PC-3 (cell line): ENCODE data around the gene ARHGAP26. TPM values are rescaled to one million over a fixed set of nuclear protein-coding genes. Genes with fewer than 3 reads are reported as not detected.
A peak's percentile ranks its signal among the peaks of the same experiment; 100 is the strongest.

Experiments used
- ATAC-seq: fragments of 200-7000 bp; cut with Tn5 transposase; 2 replicates; pipeline ENCODE4 v1.9.1; 2020; ENCODE audit warnings: mild to moderate bottlenecking, moderate library complexity
- BruUV-seq: library from RNA; stranded (reverse); fragments of 400-500 nt; replicated peaks from 2 replicates; lab custom pipeline; 2021; lab: Mats Ljungman, UMichigan
- CTCF ChIA-PET: fragments of 300-600 bp; sonication (Branson Sonifier 250); formaldehyde crosslinking; loops from one replicate; lab custom pipeline; 2022; ENCODE audit warnings: antibody characterized with exemption; lab: Charles Lee
- POLR2A ChIA-PET: fragments of 300-600 bp; sonication (Branson Sonifier 250); formaldehyde crosslinking; loops from one replicate; lab custom pipeline; 2022; ENCODE audit warnings: antibody characterized with exemption; ENCODE audit not compliant: unreplicated experiment; lab: Charles Lee
- DNase-seq: peaks from one replicate; pipeline ENCODE4 v3.0.0-alpha.2; 2015
- H2AFZ ChIP-seq: fragments of 300-600 bp; sonication (generic); 2 replicates; pipeline ENCODE4 v1.6.0; 2016; ENCODE audit warnings: antibody characterized with exemption, low read length
- H3F3A ChIP-seq: fragments of 300-600 bp; sonication (generic); one replicate; pipeline ENCODE4 v1.6.0; 2017; ENCODE audit warnings: antibody characterized with exemption, low read length, control low read depth, mild to moderate bottlenecking; ENCODE audit not compliant: unreplicated experiment
- H3K27ac ChIP-seq: fragments of 300-600 bp; sonication (generic); 2 replicates; pipeline ENCODE4 v1.5.1; 2016; ENCODE audit warnings: mild to moderate bottlenecking, low read length
- H3K27me3 ChIP-seq: fragments of 300-600 bp; sonication (generic); 2 replicates; pipeline ENCODE4 v1.6.1; 2016; ENCODE audit warnings: low read length, mixed read lengths
- H3K36me3 ChIP-seq: fragments of 300-600 bp; sonication (generic); 2 replicates; pipeline ENCODE4 v1.6.1; 2016; ENCODE audit warnings: low read depth, mixed run types, low read length, mixed read lengths
- H3K4me1 ChIP-seq: fragments of 300-600 bp; sonication (generic); 2 replicates; pipeline ENCODE4 v1.5.1; 2016; ENCODE audit warnings: low read length; ENCODE audit not compliant: insufficient read depth
- H3K4me2 ChIP-seq: fragments of 300-600 bp; sonication (generic); 2 replicates; pipeline ENCODE4 v1.6.0; 2016; ENCODE audit warnings: low read length
- H3K4me3 ChIP-seq: fragments of 300-600 bp; sonication (generic); 2 replicates; pipeline ENCODE4 v1.5.1; 2016; ENCODE audit warnings: mild to moderate bottlenecking, low read length, mixed read lengths
- H3K79me2 ChIP-seq: fragments of 300-600 bp; sonication (generic); 2 replicates; pipeline ENCODE4 v1.6.1; 2017; ENCODE audit warnings: low read length, mixed read lengths
- H3K9ac ChIP-seq: fragments of 300-600 bp; sonication (generic); 2 replicates; pipeline ENCODE4 v1.6.0; 2016; ENCODE audit warnings: mild to moderate bottlenecking, low read length
- H3K9me2 ChIP-seq: fragments of 300-600 bp; sonication (generic); replicated peaks from 2 replicates; pipeline ENCODE4 v1.6.1; 2016; ENCODE audit warnings: mixed run types, low read length, mixed read lengths
- H3K9me3 ChIP-seq: fragments of 300-600 bp; sonication (generic); 2 replicates; pipeline ENCODE4 v1.6.1; 2016; ENCODE audit warnings: low read length, mixed read lengths
- H4K20me1 ChIP-seq: fragments of 300-600 bp; sonication (generic); 2 replicates; pipeline ENCODE4 v1.6.1; 2016; ENCODE audit warnings: low read length, mixed read lengths
- CTCF ChIP-seq: fragments of 300-600 bp; sonication (generic); conservative IDR thresholded peaks from 2 replicates; pipeline ENCODE4 v1.5.1; 2017; ENCODE audit warnings: antibody characterized with exemption, low read depth, mild to moderate bottlenecking, low read length
- EZH2 ChIP-seq: fragments of 300-600 bp; sonication (generic); IDR thresholded peaks from one replicate; pipeline ENCODE4 v1.6.1; 2017; ENCODE audit warnings: antibody characterized with exemption, mild to moderate bottlenecking, low read length; ENCODE audit not compliant: unreplicated experiment
- EZH2phosphoT487 ChIP-seq: fragments of 300-600 bp; sonication (generic); IDR thresholded peaks from 2 replicates; pipeline ENCODE4 v1.6.1; 2018; ENCODE audit warnings: mild to moderate bottlenecking, antibody characterized with exemption, low read length, borderline replicate concordance
- intact Hi-C: fragments of 100-400 bp; cut with micrococcal nuclease; formaldehyde crosslinking; loops from 2 replicates; pipeline ENCODE4 v1.9.0; 2023
- total RNA-seq: library from RNA; depleted of rRNA; stranded (reverse); fragments of >200 nt; gene quantifications from 2 replicates; pipeline ENCODE4 v1.2.3, GENCODE V29; 2014

ARHGAP26 gene
- total RNA-seq, 1 experiment from 2014 or later: 11.7 TPM

GRCh38 chr5:142973932-142974331 is 203.8 kb downstream of the ARHGAP26 start:
- no peaks in the 10 kb centered on the region for H3K9me3 ChIP-seq
- CTCF ChIA-PET: interaction anchor here (0.6 kb wide), 1 partner anchor 16 kb away, joined by 3 read pairs; no protein-coding TSS in a partner anchor
- no peaks in the 10 kb centered on the region for H3K27me3 ChIP-seq
- BruUV-seq: no TSS peak
- no peak overlapping the region for H3K27ac ChIP-seq
- no peak overlapping the region for H2AFZ ChIP-seq
- H3K9ac ChIP-seq: no peak overlapping the region
- intact Hi-C loops: no loop called here
- ATAC-seq (0 out of 2 replicates have a peak, but pooled peaks have one; percentile 17), DNase-seq (no peak)
- no peaks in the 10 kb centered on the region for H4K20me1 ChIP-seq
- no peak overlapping the region for H3K4me2 ChIP-seq
- H3K9me2 ChIP-seq: no peaks in the 10 kb centered on the region
- no peaks in the 10 kb centered on the region for H3K79me2 ChIP-seq
- no peak overlapping the region for H3K4me3 ChIP-seq
- POLR2A ChIA-PET: no interaction called here
- H3K36me3 ChIP-seq: no peaks in the 10 kb centered on the region
- no peaks in the 10 kb centered on the region for H3F3A ChIP-seq
- TF ChIP-seq CTCF: no peak
- TF ChIP-seq EZH2: no peak
- TF ChIP-seq EZH2phosphoT487: no peak
- peaks cover 25% of the 10 kb centered on the region for H3K4me1 ChIP-seq

- Histone ChIP-seq H3K27ac (no peak overlapping the region), H3K4me1 (peaks cover 28% of the 10 kb centered on the region), H3K4me2 (no peak overlapping the region), H3K9ac (no peak overlapping the region), H3K36me3 (no peaks in the 10 kb centered on the region), H3K9me3 (no peaks in the 10 kb centered on the region), H3K4me3 (no peak overlapping the region), H3K27me3 (no peaks in the 10 kb centered on the region), H3K9me2 (no peaks in the 10 kb centered on the region), H2AFZ (no peak overlapping the region), H3K79me2 (no peaks in the 10 kb centered on the region), H4K20me1 (no peaks in the 10 kb centered on the region), H3F3A (no peaks in the 10 kb centered on the region)
- ATAC-seq (no peak), DNase-seq (no peak)
- ChIA-PET CTCF (no interaction called here), POLR2A (no interaction called here)
- BruUV-seq: no TSS peak
- no peak for TF ChIP-seq CTCF
- TF ChIP-seq EZH2phosphoT487: no peak
- no peak for TF ChIP-seq EZH2
- intact Hi-C loops: no loop called here
These were observed 204.2 kb downstream of the ARHGAP26 start for GRCh38 chr5:142974409-142974808.

- TF ChIP-seq CTCF (no peak), EZH2 (no peak), EZH2phosphoT487 (no peak)
- H3K4me1 ChIP-seq: peaks cover 49% of the 10 kb centered on the region
- DNase-seq (no peak), ATAC-seq (peak; percentile 33; the same call in 1 of the 2 replicates)
- BruUV-seq: no TSS peak
- H3K4me2 ChIP-seq: peak overlapping the region; percentile 62; the same call in 1 of the 2 replicates
- H3K36me3 ChIP-seq: no peaks in the 10 kb centered on the region
- ChIA-PET POLR2A (no interaction called here), CTCF (no interaction called here)
- H3K9me2 ChIP-seq: no peaks in the 10 kb centered on the region
- no peaks in the 10 kb centered on the region for H3K9me3 ChIP-seq
- no peak overlapping the region for H2AFZ ChIP-seq
- no peaks in the 10 kb centered on the region for H3K79me2 ChIP-seq
- no peaks in the 10 kb centered on the region for H3K27me3 ChIP-seq
- no peaks in the 10 kb centered on the region for H3F3A ChIP-seq
- no peaks in the 10 kb centered on the region for H4K20me1 ChIP-seq
- no peak overlapping the region for H3K4me3 ChIP-seq
- H3K9ac ChIP-seq: no peak overlapping the region
- intact Hi-C loops: no loop called here
- H3K27ac ChIP-seq: peak overlapping the region; percentile 67
These were observed 206.7 kb downstream of the ARHGAP26 start for GRCh38 chr5:142976861-142977260.
